ENCODE data around the gene SEPTIN8.

SEPTIN8 gene

DNA sequence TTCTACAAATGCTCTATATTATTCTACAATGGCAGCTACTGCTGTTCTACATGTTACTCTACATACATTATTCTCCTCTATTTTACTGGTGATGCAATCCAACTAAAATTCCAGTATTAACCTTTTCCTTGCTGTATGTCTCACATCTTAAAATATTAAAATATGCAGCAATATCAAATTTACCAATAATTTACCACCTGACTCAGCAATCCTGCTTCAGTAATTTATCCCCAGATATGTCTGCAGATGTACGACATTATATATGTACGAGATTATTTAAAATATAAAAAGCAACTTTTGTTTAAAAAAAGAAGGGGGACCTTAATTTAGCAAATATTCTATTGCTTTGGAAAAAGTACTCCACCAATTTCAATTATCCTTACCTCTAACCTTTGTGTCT is 51.3 kb downstream of the SEPTIN8 start:
- no peaks in the 10 kb centered on the region for H3K36me3 ChIP-seq (replicated peaks; ENCODE audit: low read depth, low read length)
- no peak overlapping the region for H3K9ac ChIP-seq (ENCODE audit: low read length)
- H3K27ac ChIP-seq (ENCODE audit: low read length), result no peak overlapping the region
- no peaks in the 10 kb centered on the region for H4K20me1 ChIP-seq (ENCODE audit: insufficient read depth, low read length)
- no peaks in the 10 kb centered on the region for H3K79me2 ChIP-seq (ENCODE audit: low read length)
- no peak overlapping the region for H3K4me3 ChIP-seq (ENCODE audit: low read length)
- H3K27me3 ChIP-seq (ENCODE audit: low read depth, low read length), result no peaks in the 10 kb centered on the region
- no peaks in the 10 kb centered on the region for H3K9me3 ChIP-seq (ENCODE audit: insufficient read depth, low read length)
- H3K4me2 ChIP-seq (ENCODE audit: low read length), result no peak overlapping the region
- TF ChIP-seq, protein P1, sequence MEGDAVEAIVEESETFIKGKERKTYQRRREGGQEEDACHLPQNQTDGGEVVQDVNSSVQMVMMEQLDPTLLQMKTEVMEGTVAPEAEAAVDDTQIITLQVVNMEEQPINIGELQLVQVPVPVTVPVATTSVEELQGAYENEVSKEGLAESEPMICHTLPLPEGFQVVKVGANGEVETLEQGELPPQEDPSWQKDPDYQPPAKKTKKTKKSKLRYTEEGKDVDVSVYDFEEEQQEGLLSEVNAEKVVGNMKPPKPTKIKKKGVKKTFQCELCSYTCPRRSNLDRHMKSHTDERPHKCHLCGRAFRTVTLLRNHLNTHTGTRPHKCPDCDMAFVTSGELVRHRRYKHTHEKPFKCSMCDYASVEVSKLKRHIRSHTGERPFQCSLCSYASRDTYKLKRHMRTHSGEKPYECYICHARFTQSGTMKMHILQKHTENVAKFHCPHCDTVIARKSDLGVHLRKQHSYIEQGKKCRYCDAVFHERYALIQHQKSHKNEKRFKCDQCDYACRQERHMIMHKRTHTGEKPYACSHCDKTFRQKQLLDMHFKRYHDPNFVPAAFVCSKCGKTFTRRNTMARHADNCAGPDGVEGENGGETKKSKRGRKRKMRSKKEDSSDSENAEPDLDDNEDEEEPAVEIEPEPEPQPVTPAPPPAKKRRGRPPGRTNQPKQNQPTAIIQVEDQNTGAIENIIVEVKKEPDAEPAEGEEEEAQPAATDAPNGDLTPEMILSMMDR (IDR thresholded peaks at IDR 0.05; ENCODE audit: low read depth, low read length), result no peak
- no peak for TF ChIP-seq EZH2phosphoT487 (IDR thresholded peaks at IDR 0.05; ENCODE audit: low read depth)
- H3K4me1 ChIP-seq (ENCODE audit: low read length), result no peaks in the 10 kb centered on the region
- H2AFZ ChIP-seq (ENCODE audit: low read depth, low read length), result no peak overlapping the region

DNA sequence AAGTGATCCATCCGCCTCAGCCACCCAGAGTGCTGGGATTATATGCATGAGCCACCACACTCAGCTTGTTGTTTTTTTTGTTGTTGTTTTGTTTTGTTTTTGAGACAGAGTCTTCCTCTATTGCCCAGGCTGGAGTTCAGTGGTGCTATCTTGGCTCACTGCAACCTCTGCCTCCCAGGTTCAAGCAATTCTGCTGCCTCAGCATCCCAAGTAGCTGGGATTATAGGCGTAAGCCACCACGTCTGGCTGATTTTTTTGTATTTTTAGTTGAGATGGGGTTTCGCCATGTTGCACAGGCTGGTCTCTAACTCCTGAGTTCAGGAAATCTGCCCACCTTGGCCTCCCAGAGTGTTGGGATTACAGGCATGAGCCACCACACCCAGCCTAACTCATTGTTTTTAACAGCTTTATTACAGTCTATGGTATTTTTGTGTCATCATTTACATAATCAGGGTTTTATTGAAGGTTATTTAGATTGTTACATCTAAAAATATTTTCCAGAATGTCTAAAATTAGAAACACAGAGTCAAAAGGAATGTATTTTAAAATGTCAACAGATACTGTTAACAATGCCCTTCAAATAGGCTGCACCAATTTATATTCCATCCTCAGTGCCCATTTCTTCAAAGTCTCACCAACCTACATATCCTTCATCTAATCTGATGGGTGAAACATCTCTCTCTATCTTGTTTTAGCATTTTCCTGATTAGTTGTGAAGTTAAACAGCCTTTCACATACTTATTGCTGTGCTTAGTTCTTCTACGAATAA is 58.3 kb downstream of the SEPTIN8 start:
- Histone ChIP-seq H3K4me2 (ENCODE audit: low read length) (no peak overlapping the region), H3K4me3 (ENCODE audit: low read length) (no peak overlapping the region), H3K36me3 (replicated peaks; ENCODE audit: low read depth, low read length) (no peaks in the 10 kb centered on the region), H3K9me3 (ENCODE audit: insufficient read depth, low read length) (no peaks in the 10 kb centered on the region), H3K27me3 (ENCODE audit: low read depth, low read length) (no peaks in the 10 kb centered on the region), H2AFZ (ENCODE audit: low read depth, low read length) (no peak overlapping the region), H3K9ac (ENCODE audit: low read length) (no peak overlapping the region), H4K20me1 (ENCODE audit: insufficient read depth, low read length) (no peaks in the 10 kb centered on the region), H3K79me2 (ENCODE audit: low read length) (no peaks in the 10 kb centered on the region), H3K27ac (ENCODE audit: low read length) (no peak overlapping the region), H3K4me1 (ENCODE audit: low read length) (peaks cover 22% of the 10 kb centered on the region)
- TF ChIP-seq EZH2phosphoT487 (IDR thresholded peaks at IDR 0.05; ENCODE audit: low read depth), result no peak
- TF ChIP-seq, protein P1 (IDR thresholded peaks at IDR 0.05; ENCODE audit: low read depth, low read length), result no peak

DNA sequence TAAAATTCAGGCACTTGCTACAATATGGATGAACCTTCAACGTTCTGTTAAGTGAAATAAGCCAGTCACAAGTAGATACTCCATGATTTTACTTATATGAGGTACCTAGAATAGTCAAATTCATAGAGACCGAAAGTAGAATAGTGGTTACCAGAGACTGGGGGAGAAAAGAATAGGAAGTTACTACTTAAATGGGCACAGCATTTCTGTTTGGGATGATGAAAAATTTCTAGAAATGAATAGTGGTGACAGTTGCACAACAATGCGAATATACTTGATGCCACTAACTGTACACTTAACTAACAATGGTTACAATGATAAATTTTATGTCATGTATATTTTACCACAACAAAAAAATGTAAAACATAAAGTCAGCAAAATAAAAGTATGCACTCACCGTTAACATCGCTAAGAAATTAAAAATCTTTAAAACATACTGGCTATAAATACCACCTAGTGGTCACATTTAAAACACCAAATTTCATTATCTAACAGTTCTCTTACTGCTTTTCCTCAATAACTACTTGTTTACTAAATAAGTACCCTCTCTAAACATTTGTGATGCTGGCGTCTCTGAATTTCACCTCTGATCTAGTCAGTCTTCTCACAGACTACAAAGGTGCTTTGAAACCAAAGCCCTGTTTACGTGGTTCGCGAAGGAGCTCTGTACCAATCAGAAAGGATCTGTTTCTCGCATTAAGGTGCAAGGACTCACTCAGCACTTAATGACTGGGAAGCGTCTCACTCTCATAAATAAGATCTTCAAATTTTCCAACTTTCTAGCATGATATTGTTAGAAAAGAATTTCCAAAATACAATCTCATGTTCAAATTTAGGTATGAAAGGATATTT is 62.4 kb downstream of the SEPTIN8 start:
- no peak overlapping the region for H2AFZ ChIP-seq (ENCODE audit: low read depth, low read length)
- H3K36me3 ChIP-seq (replicated peaks; ENCODE audit: low read depth, low read length), result no peaks in the 10 kb centered on the region
- peaks cover 22% of the 10 kb centered on the region for H3K4me1 ChIP-seq (ENCODE audit: low read length)
- no peaks in the 10 kb centered on the region for H3K79me2 ChIP-seq (ENCODE audit: low read length)
- no peaks in the 10 kb centered on the region for H3K27me3 ChIP-seq (ENCODE audit: low read depth, low read length)
- peak overlapping the region; percentile 13; the same call in 1 of the 2 replicates for H3K27ac ChIP-seq (ENCODE audit: low read length)
- TF ChIP-seq, protein P1 (IDR thresholded peaks at IDR 0.05; ENCODE audit: low read depth, low read length), result peak; percentile 60
- TF ChIP-seq EZH2phosphoT487 (IDR thresholded peaks at IDR 0.05; ENCODE audit: low read depth), result no peak
- H4K20me1 ChIP-seq (ENCODE audit: insufficient read depth, low read length), result no peaks in the 10 kb centered on the region
- peak overlapping the region; percentile 29 for H3K4me3 ChIP-seq (ENCODE audit: low read length)
- H3K9me3 ChIP-seq (ENCODE audit: insufficient read depth, low read length), result no peaks in the 10 kb centered on the region
- no peak overlapping the region for H3K9ac ChIP-seq (ENCODE audit: low read length)
- H3K4me2 ChIP-seq (ENCODE audit: low read length), result peak overlapping the region; percentile 49

DNA sequence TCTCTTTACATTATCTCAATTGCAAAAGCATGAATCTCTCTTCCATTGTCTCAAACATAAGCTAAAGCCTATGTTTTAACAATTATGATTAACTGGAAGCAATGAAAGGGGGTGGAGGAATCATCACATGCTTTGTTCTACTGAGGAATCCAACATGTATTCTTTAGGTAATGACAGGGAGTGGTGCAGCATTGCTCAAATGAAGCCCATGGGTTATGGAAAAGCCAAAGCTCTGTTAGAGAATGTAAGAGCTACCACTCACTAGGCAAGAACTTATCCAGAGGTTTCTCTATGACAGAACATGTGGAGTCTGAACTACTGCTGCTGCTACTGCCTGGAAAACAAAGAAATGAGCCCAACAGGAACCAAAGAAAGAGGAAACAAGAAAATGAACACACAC is 68.4 kb downstream of the SEPTIN8 start:
- H4K20me1 ChIP-seq (ENCODE audit: insufficient read depth, low read length), result no peaks in the 10 kb centered on the region
- no peak overlapping the region for H3K27ac ChIP-seq (ENCODE audit: low read length)
- no peak for TF ChIP-seq EZH2phosphoT487 (IDR thresholded peaks at IDR 0.05; ENCODE audit: low read depth)
- TF ChIP-seq, protein P1 (IDR thresholded peaks at IDR 0.05; ENCODE audit: low read depth, low read length), result no peak
- no peaks in the 10 kb centered on the region for H3K9me3 ChIP-seq (ENCODE audit: insufficient read depth, low read length)
- H3K79me2 ChIP-seq (ENCODE audit: low read length), result no peaks in the 10 kb centered on the region
- H3K4me3 ChIP-seq (ENCODE audit: low read length), result no peak overlapping the region
- no peak overlapping the region for H2AFZ ChIP-seq (ENCODE audit: low read depth, low read length)
- no peaks in the 10 kb centered on the region for H3K36me3 ChIP-seq (replicated peaks; ENCODE audit: low read depth, low read length)
- peaks cover 5% of the 10 kb centered on the region; the same call in 1 of the 2 replicates for H3K4me1 ChIP-seq (ENCODE audit: low read length)
- H3K27me3 ChIP-seq (ENCODE audit: low read depth, low read length), result no peaks in the 10 kb centered on the region
- no peak overlapping the region for H3K4me2 ChIP-seq (ENCODE audit: low read length)
- no peak overlapping the region for H3K9ac ChIP-seq (ENCODE audit: low read length)
